Adrenal gland (tissue), 5 donors: ENCODE data around the gene MUC12.
"Not testable (repeated sequence)": the region's sequence is repeated elsewhere in the genome, so short reads cannot be mapped to it uniquely, and the experiment has no call there.

Experiments used
- CTCF ChIP-seq, 6 experiments: fragments of 450-650 bp in 4 of 6; fragments of 200-600 bp in 2 of 6; sonication (generic) in 1 of 6; IDR thresholded peaks; 1 replicate in 5 of 6; 2 replicates in 1 of 6; pipeline versions ENCODE4 v1.5.1 to v1.8.0; 2016 to 2021; ENCODE audit warnings: antibody characterized with exemption in 6 of 6, mild to moderate bottlenecking in 2 of 6, moderate library complexity in 1 of 6
- POLR2A ChIP-seq, 2 donors: fragments of 450-650 bp; IDR thresholded peaks; one replicate each; pipeline ENCODE4 v1.6.1; 2017; ENCODE audit warnings: antibody characterized with exemption in 2 of 2, mild to moderate bottlenecking in 2 of 2, moderate library complexity in 1 of 2
- donor health status: DM: no; HTN: no; CAD: no.

DNA sequence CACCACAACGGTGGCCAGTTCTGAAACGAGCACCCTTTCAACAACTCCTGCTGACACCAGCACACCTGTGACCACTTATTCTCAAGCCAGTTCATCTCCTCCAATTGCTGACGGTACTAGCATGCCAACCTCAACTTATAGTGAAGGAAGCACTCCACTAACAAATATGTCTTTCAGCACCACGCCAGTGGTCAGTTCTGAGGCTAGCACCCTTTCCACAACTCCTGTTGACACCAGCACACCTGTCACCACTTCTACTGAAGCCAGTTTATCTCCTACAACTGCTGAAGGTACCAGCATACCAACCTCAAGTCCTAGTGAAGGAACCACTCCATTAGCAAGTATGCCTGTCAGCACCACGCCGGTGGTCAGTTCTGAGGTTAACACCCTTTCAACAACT is 71.9 kb downstream of the MUC12 start:
- TF ChIP-seq CTCF, POLR2A (IDR thresholded peaks at IDR 0.05): not testable (repeated sequence)
